Stomach (tissue), 4 donors: Measurements from ENCODE around the gene EMC9.

Experiments used
- CTCF ChIP-seq, 7 experiments: fragments of 450-650 bp in 4 of 7; fragments of 200-600 bp in 3 of 7; sonication (generic) in 3 of 7; IDR thresholded peaks; one replicate each; pipeline ENCODE4 v1.5.1; 2016 to 2019; ENCODE audit warnings: antibody characterized with exemption in 7 of 7, control low read depth in 2 of 7, mild to moderate bottlenecking in 1 of 7
- POLR2A ChIP-seq, 4 donors: fragments of 450-650 bp; IDR thresholded peaks; one replicate each; pipeline ENCODE4 v1.6.1; 2016; ENCODE audit warnings: antibody characterized with exemption in 4 of 4, control low read depth in 2 of 4, mild to moderate bottlenecking in 1 of 4, moderate library complexity in 1 of 4
- POLR2AphosphoS5 ChIP-seq, 3 donors: sonication (generic); formaldehyde crosslinking; IDR thresholded peaks; one replicate each; pipeline ENCODE4 v1.6.1; 2016; ENCODE audit warnings: antibody characterized with exemption in 3 of 3

- TF ChIP-seq CTCF (IDR thresholded peaks at IDR 0.05) (no peak), POLR2A (IDR thresholded peaks at IDR 0.05) (no peak), POLR2AphosphoS5 (IDR thresholded peaks at IDR 0.05) (no peak)
These were observed 44.4 kb upstream of the EMC9 start for GRCh38 chr14:24185741-24186140.
